ENCODE results near the gene CPNE2. TPM values are rescaled to one million over a fixed set of nuclear protein-coding genes. Genes with fewer than 3 reads are reported as not detected.

CPNE2 gene
- total RNA-seq, 1 experiment from 2014 or later = 43.4 TPM

- no peak overlapping the region for H3K4me3 ChIP-seq (ENCODE audit: low read depth in 2 of 2, low read length in 2 of 2)
- no peaks in the 10 kb centered on the region for H3K4me1 ChIP-seq (ENCODE audit: control insufficient read depth, insufficient read depth, low read length)
- POLR2A ChIA-PET = no interaction called here
- CTCF ChIA-PET = interaction anchor here (0.5 kb wide), 1 partner anchor 216 kb away, joined by 5 read pairs; no protein-coding TSS in a partner anchor
- H3K27ac ChIP-seq (ENCODE audit: low read length) = no peak overlapping the region
- in situ Hi-C loops (cut with HindIII; ENCODE audit: low pct_unique_long_range_greater_than_20kb, low sequenced_read_pairs) (no loop called here), intact Hi-C loops (cut with micrococcal nuclease; ENCODE audit: unreplicated experiment) (loop anchor here (10.0 kb wide), 1 partner anchor 60 kb away; no protein-coding TSS in a partner anchor)
- H3K36me3 ChIP-seq (ENCODE audit: control insufficient read depth, insufficient read depth, low read length) = no peaks in the 10 kb centered on the region
- TF ChIP-seq TCF7L2 (IDR thresholded peaks at IDR 0.05; ENCODE audit: low read depth, low read length) (no peak), CTCF (IDR thresholded peaks at IDR 0.05) (no peak), SIN3A (IDR thresholded peaks at IDR 0.05; ENCODE audit: borderline replicate concordance, insufficient read depth, low read depth, low read length) (no peak), REST (IDR thresholded peaks at IDR 0.05; ENCODE audit: insufficient read depth in 1 of 2, low read depth in 2 of 2, low read length in 1 of 2) (no peak), POLR2AphosphoS5 (IDR thresholded peaks at IDR 0.05; ENCODE audit: low read depth, low read length) (no peak)
- no TSS peak for BruUV-seq (replicated peaks)
- no peaks in the 10 kb centered on the region for H3K27me3 ChIP-seq (ENCODE audit: control insufficient read depth, insufficient read depth, low read length)
- DNase-seq (ENCODE audit: low read depth, low spot score) = no peak
- no peaks in the 10 kb centered on the region for H3K9me3 ChIP-seq (ENCODE audit: control insufficient read depth, insufficient read depth, low read depth, low read length)
- ATAC-seq = no peak
Observed at GRCh38 chr16:57084996-57085395, 7.4 kb upstream of the CPNE2 start.

GRCh38 chr16:57087003-57087402 lies 5.4 kb upstream of the CPNE2 start:
- ChIA-PET POLR2A (no interaction called here), CTCF (interaction anchor here (0.6 kb wide), 1 partner anchor 208 kb away, joined by 4 read pairs; no protein-coding TSS in a partner anchor)
- H3K36me3 ChIP-seq (ENCODE audit: control insufficient read depth, insufficient read depth, low read length) = no peaks in the 10 kb centered on the region
- no TSS peak for BruUV-seq (replicated peaks)
- in situ Hi-C loops (cut with HindIII; ENCODE audit: low pct_unique_long_range_greater_than_20kb, low sequenced_read_pairs) (no loop called here), intact Hi-C loops (cut with micrococcal nuclease; ENCODE audit: unreplicated experiment) (loop anchor here (10.0 kb wide), 1 partner anchor 58 kb away; no protein-coding TSS in a partner anchor)
- no peak for DNase-seq (ENCODE audit: low read depth, low spot score)
- no peaks in the 10 kb centered on the region for H3K27me3 ChIP-seq (ENCODE audit: control insufficient read depth, insufficient read depth, low read length)
- no peak overlapping the region for H3K27ac ChIP-seq (ENCODE audit: low read length)
- peaks cover 4% of the 10 kb centered on the region; the same call in 1 of the 2 replicates for H3K4me1 ChIP-seq (ENCODE audit: control insufficient read depth, insufficient read depth, low read length)
- no peak overlapping the region for H3K4me3 ChIP-seq (ENCODE audit: low read depth in 2 of 2, low read length in 2 of 2)
- TF ChIP-seq SIN3A (IDR thresholded peaks at IDR 0.05; ENCODE audit: borderline replicate concordance, insufficient read depth, low read depth, low read length) = no peak
- TF ChIP-seq CTCF (IDR thresholded peaks at IDR 0.05) = no peak
- no peak for TF ChIP-seq TCF7L2 (IDR thresholded peaks at IDR 0.05; ENCODE audit: low read depth, low read length)
- no peak for TF ChIP-seq REST (IDR thresholded peaks at IDR 0.05; ENCODE audit: insufficient read depth in 1 of 2, low read depth in 2 of 2, low read length in 1 of 2)
- TF ChIP-seq POLR2AphosphoS5 (IDR thresholded peaks at IDR 0.05; ENCODE audit: low read depth, low read length) = no peak
- no peak for ATAC-seq
- no peaks in the 10 kb centered on the region for H3K9me3 ChIP-seq (ENCODE audit: control insufficient read depth, insufficient read depth, low read depth, low read length)
